Gastroesophageal sphincter (tissue), 4 donors: ENCODE data around the gene ZGRF1. TPM values are rescaled to one million over a fixed set of nuclear protein-coding genes. Genes with fewer than 3 reads are reported as not detected.

ENCODE experiments used
- ATAC-seq: fragments of 150-250 bp; one replicate; pipeline ENCODE4 v1.9.1; 2016; ENCODE audit warnings: mild to moderate bottlenecking, moderate library complexity
- H3K27ac ChIP-seq, 4 donors: fragments of 200-600 bp; sonication (generic) in 3 of 4; 1 replicate in 3 of 4; 2 replicates in 1 of 4; pipeline ENCODE4 v1.5.1; 2016 to 2019
- H3K27me3 ChIP-seq: fragments of 200-600 bp; sonication (generic); one replicate; pipeline ENCODE4 v1.5.1; 2019
- H3K36me3 ChIP-seq, 2 donors: fragments of 200-600 bp; sonication (generic); one replicate each; pipeline ENCODE4 v1.5.1; 2019; ENCODE audit warnings: control low read depth in 1 of 2
- H3K4me1 ChIP-seq, 3 donors: fragments of 200-600 bp; sonication (generic); 1 replicate in 2 of 3; 2 replicates in 1 of 3; pipeline ENCODE4 v1.5.1; 2016 to 2019; ENCODE audit warnings: control low read depth in 2 of 3
- H3K4me3 ChIP-seq, 2 donors: fragments of 200-600 bp; sonication (generic); one replicate each; pipeline ENCODE4 v1.5.1; 2019; ENCODE audit warnings: mild to moderate bottlenecking in 1 of 2, moderate library complexity in 1 of 2
- H3K9me3 ChIP-seq, 3 donors: fragments of 200-600 bp; sonication (generic); one replicate each; pipeline ENCODE4 v1.5.1; 2017 to 2019; ENCODE audit warnings: control low read depth in 2 of 3
- EP300 ChIP-seq: sonication (generic); formaldehyde crosslinking; IDR thresholded peaks from one replicate; pipeline ENCODE4 v1.6.1; 2017; ENCODE audit warnings: antibody characterized with exemption, mild to moderate bottlenecking
- POLR2A ChIP-seq, 2 donors: fragments of 450-650 bp; IDR thresholded peaks; one replicate each; pipeline ENCODE4 v1.6.1; 2017; ENCODE audit warnings: antibody characterized with exemption in 2 of 2, mild to moderate bottlenecking in 2 of 2, moderate library complexity in 1 of 2
- POLR2AphosphoS5 ChIP-seq: sonication (generic); formaldehyde crosslinking; IDR thresholded peaks from one replicate; pipeline ENCODE4 v1.6.1; 2017; ENCODE audit warnings: antibody characterized with exemption
- WGBS, 2 donors: methylation state at CpG; one replicate each; pipeline ENCODE4 v1.1.5; 2018; ENCODE audit warnings: low coverage in 1 of 2; 5-methylcytosine and 5-hydroxymethylcytosine counted together
- total RNA-seq, 4 donors: library from RNA; depleted of rRNA; stranded (reverse); fragments of >200 nt; gene quantifications; one replicate each; pipeline ENCODE4 v1.1.0, GENCODE V29; 2016
- TF ChIP-seq, protein P1 (sequence below), 4 experiments: fragments of 200-600 bp in 2 of 4; fragments of 450-650 bp in 2 of 4; sonication (generic) in 1 of 4; IDR thresholded peaks; one replicate each; pipeline ENCODE4 v1.5.1; 2017 to 2019; ENCODE audit warnings: antibody characterized with exemption in 4 of 4, mild to moderate bottlenecking in 2 of 4, moderate library complexity in 2 of 4

The ZGRF1 gene
- total RNA-seq, 4 donors from 2014 or later: 2.8 to 4.7 (median 3.9) TPM

GRCh38 chr4:112604589-112604988 is 32.1 kb downstream of the ZGRF1 start:
- no peak for TF ChIP-seq EP300
- TF ChIP-seq, protein P1, sequence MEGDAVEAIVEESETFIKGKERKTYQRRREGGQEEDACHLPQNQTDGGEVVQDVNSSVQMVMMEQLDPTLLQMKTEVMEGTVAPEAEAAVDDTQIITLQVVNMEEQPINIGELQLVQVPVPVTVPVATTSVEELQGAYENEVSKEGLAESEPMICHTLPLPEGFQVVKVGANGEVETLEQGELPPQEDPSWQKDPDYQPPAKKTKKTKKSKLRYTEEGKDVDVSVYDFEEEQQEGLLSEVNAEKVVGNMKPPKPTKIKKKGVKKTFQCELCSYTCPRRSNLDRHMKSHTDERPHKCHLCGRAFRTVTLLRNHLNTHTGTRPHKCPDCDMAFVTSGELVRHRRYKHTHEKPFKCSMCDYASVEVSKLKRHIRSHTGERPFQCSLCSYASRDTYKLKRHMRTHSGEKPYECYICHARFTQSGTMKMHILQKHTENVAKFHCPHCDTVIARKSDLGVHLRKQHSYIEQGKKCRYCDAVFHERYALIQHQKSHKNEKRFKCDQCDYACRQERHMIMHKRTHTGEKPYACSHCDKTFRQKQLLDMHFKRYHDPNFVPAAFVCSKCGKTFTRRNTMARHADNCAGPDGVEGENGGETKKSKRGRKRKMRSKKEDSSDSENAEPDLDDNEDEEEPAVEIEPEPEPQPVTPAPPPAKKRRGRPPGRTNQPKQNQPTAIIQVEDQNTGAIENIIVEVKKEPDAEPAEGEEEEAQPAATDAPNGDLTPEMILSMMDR (IDR thresholded peaks at IDR 0.05): peak; percentile 38 to 63 (median 54)
- no peak overlapping the region for H3K27ac ChIP-seq
- ATAC-seq: peak; percentile 67

DNA sequence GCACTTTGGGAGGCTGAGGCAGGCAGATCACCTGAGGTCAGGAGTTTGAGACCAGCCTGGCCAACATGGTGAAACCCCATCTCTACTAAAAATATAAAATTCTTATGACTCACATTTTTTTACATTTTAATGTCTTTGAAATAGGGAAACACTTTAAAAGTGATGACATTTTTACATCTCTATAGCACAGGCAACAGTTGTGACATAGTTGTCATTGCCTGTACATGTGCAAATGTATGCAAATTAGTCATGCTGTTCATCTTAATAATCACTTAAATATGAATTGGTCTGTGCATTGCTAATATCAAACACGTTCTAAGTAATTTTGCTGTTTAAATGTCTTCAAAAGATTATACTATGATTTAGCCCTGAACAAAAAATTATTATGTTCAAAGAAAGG is 41.7 kb downstream of the ZGRF1 start:
- Histone ChIP-seq H3K4me1 (no peaks in the 10 kb centered on the region), H3K9me3 (peaks cover 0 to 9% (median 0%) of the 10 kb centered on the region in 3 donors), H3K36me3 (no peaks in the 10 kb centered on the region), H3K27ac (no peak overlapping the region), H3K4me3 (no peak overlapping the region), H3K27me3 (no peaks in the 10 kb centered on the region)
- ATAC-seq: no peak
- 91 to 94% methylated on average over 1 of the region's 1 CpG for WGBS, 2 donors
- TF ChIP-seq, protein P1 (IDR thresholded peaks at IDR 0.05): no peak
- no peak for TF ChIP-seq POLR2AphosphoS5
- TF ChIP-seq EP300: no peak
- TF ChIP-seq POLR2A (IDR thresholded peaks at IDR 0.05): no peak

More at GRCh38 chr4:112604589-112604988, 32.1 kb downstream of the ZGRF1 start:
- Histone ChIP-seq H3K4me3 (no peak overlapping the region), H3K9me3 (no peaks in the 10 kb centered on the region), H3K4me1 (no peaks in the 10 kb centered on the region), H3K27me3 (no peaks in the 10 kb centered on the region), H3K36me3 (peaks cover 0 to 22% of the 10 kb centered on the region in 2 donors)

GRCh38 chr4:112593438-112594133 is 43.1 kb downstream of the ZGRF1 start:
- ATAC-seq: no peak
- WGBS, 2 donors: 98 to 100% methylated on average over 3 to 4 of the region's 5 CpGs

DNA sequence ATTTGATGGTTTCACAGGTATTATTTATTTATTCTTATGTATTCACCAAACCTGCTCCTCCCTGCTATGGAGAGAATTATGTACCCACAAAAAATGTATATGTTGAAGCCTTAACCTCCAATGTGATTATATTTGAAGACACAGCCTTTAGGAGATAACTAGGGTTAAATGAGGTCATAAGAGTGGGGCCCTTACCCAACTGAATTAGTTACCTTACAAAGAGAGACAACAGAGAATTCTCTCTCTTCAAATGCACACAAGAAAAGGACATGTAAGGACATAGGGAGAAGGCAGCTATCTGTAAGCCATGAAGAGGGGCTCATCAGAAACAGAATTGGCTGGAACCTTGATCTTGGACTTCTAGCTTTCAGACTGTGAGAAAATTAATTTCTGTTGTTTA is 44.0 kb downstream of the ZGRF1 start:
- H3K27ac ChIP-seq: no peak overlapping the region
- TF ChIP-seq, protein P1 (IDR thresholded peaks at IDR 0.05): no peak
- TF ChIP-seq EP300 (no peak), POLR2AphosphoS5 (no peak), POLR2A (IDR thresholded peaks at IDR 0.05) (no peak)
- ATAC-seq: no peak
- no peaks in the 10 kb centered on the region for H3K27me3 ChIP-seq
- peaks cover 0 to 9% (median 0%) of the 10 kb centered on the region in 3 donors for H3K9me3 ChIP-seq
- H3K4me3 ChIP-seq: no peak overlapping the region
- no peaks in the 10 kb centered on the region for H3K4me1 ChIP-seq
- no peaks in the 10 kb centered on the region for H3K36me3 ChIP-seq

More at GRCh38 chr4:112593438-112594133, 43.1 kb downstream of the ZGRF1 start:
- Histone ChIP-seq H3K9me3 (peaks cover 0 to 9% (median 0%) of the 10 kb centered on the region in 3 donors), H3K27me3 (no peaks in the 10 kb centered on the region), H3K4me1 (no peaks in the 10 kb centered on the region), H3K27ac (no peak overlapping the region), H3K36me3 (no peaks in the 10 kb centered on the region), H3K4me3 (no peak overlapping the region)
- no peak for TF ChIP-seq POLR2AphosphoS5
- TF ChIP-seq, protein P1 (IDR thresholded peaks at IDR 0.05): no peak

GRCh38 chr4:112591593-112591992 is 45.1 kb downstream of the ZGRF1 start:
- no peak for ATAC-seq
- H3K27ac ChIP-seq: no peak overlapping the region
- H3K4me1 ChIP-seq: no peaks in the 10 kb centered on the region
- no peak overlapping the region for H3K4me3 ChIP-seq
- WGBS, 2 donors: 40 to 50% methylated on average over 1 of the region's 1 CpG
- peaks cover 0 to 6% of the 10 kb centered on the region in 2 donors for H3K36me3 ChIP-seq
- TF ChIP-seq EP300 (no peak), POLR2AphosphoS5 (no peak), POLR2A (IDR thresholded peaks at IDR 0.05) (no peak)
- TF ChIP-seq, protein P1 (IDR thresholded peaks at IDR 0.05): no peak
- H3K9me3 ChIP-seq: peaks cover 0 to 9% (median 0%) of the 10 kb centered on the region in 3 donors
- no peaks in the 10 kb centered on the region for H3K27me3 ChIP-seq
